Measurements from ENCODE around the gene DOCK6.

Gene DOCK6, protein sequence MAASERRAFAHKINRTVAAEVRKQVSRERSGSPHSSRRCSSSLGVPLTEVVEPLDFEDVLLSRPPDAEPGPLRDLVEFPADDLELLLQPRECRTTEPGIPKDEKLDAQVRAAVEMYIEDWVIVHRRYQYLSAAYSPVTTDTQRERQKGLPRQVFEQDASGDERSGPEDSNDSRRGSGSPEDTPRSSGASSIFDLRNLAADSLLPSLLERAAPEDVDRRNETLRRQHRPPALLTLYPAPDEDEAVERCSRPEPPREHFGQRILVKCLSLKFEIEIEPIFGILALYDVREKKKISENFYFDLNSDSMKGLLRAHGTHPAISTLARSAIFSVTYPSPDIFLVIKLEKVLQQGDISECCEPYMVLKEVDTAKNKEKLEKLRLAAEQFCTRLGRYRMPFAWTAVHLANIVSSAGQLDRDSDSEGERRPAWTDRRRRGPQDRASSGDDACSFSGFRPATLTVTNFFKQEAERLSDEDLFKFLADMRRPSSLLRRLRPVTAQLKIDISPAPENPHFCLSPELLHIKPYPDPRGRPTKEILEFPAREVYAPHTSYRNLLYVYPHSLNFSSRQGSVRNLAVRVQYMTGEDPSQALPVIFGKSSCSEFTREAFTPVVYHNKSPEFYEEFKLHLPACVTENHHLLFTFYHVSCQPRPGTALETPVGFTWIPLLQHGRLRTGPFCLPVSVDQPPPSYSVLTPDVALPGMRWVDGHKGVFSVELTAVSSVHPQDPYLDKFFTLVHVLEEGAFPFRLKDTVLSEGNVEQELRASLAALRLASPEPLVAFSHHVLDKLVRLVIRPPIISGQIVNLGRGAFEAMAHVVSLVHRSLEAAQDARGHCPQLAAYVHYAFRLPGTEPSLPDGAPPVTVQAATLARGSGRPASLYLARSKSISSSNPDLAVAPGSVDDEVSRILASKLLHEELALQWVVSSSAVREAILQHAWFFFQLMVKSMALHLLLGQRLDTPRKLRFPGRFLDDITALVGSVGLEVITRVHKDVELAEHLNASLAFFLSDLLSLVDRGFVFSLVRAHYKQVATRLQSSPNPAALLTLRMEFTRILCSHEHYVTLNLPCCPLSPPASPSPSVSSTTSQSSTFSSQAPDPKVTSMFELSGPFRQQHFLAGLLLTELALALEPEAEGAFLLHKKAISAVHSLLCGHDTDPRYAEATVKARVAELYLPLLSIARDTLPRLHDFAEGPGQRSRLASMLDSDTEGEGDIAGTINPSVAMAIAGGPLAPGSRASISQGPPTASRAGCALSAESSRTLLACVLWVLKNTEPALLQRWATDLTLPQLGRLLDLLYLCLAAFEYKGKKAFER (N-terminal part only)

DNA sequence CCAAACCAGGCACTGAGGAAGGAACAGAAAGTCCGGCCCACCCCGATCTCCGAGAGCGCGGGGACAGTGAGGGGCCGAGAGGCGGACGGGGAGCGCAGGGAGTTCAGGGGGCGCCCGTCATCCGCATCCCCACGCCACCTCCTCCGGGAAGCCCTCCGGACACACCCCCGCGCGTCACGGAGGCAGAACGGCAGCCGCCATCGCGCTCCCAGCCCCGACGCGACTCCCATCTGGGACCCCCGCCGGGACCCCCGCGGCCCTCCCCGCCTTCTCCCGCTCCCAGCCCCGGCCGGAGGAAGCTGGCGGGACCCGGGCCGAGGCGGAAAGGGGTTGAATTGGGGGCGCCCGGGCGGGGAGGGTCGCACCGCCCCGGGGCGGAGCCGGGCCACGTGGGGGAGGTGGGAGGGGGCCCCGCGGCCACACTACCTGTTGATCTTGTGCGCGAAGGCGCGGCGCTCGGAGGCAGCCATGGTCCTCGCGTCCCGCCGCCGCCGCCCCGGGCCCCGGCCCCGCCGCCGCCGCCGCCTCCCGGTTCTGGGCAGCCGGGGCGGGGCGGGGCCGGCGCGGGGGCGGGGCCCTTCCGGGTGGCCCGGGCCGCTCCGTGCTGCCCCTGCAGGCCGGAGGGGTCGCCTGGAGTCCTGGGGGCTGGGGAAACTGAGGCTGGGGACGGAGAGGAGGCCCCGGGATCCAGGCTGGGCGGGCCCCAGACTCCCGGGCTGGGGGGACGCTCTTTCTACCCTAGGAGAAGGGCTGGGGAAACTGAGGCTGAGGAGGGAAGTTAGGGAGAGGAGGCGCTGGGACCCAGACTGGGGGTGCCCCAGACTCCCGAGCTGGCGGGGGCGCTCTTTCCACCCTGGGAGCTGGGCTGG, at the start of gene DOCK6:
TSS of gene DOCK6 (minus strand) at position 554 of the 869 bp plus-strand sequence. CDS start at position 470, 84 bp downstream.
- DNase-seq (ENCODE audit: low spot score): no peak

DNA sequence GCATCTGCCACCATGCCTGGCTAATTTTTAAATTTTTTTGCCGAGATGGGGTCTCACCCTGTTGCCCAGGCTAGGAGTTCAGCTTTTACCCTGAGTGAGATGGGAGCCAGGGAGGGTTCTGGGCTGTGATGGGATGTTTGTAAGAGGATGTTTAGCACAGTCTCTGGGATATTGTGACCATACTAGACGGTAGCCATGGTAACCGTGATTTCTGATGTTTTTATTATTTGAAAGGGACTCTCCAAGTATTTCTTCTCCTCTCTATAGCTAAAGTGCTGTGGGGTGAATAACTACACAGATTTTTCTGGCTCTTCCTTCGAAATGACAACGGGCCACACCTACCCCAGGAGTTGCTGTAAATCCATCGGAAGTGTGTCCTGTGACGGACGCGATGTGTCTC, 44.0 kb upstream of the DOCK6 start:
- DNase-seq (ENCODE audit: low spot score): no peak

DNA sequence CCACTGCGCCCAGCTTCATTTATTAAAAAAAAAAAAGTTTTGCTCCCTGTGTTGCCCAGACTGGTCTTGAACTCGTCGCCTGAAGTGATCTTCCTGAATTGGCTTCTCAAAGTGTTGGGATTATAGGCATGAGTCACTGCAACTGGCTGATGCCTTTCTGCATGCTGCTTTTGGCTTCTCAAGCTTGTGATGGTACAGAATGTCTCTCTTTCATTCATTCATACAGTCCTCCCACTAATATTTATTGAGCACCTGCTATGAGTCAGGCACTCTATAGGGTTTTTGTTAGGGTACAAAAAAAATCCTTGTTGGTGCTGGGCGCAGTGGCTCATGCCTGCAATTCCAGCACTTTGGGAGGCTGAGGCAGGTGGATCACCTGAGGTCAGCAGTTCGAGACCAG, 42.6 kb upstream of the DOCK6 start:
- peak; percentile 20 for DNase-seq (ENCODE audit: low spot score)

DNA sequence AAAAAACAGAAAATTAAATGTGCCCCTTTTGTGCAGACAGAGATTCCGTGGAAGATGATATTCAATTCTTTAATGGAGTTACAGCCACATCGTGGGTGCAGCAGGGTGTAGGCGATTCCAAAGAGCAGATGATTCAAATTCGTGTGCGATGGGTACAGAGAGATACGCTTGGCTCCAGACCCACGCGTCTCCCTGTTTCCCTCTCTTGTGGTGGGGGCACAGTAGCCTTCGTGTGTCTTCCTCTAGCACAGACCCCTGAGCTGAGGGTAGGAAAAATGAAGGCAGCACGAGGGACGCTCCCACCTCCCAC, 38.4 kb upstream of the DOCK6 start:
- DNase-seq (ENCODE audit: low spot score): no peak

DNA sequence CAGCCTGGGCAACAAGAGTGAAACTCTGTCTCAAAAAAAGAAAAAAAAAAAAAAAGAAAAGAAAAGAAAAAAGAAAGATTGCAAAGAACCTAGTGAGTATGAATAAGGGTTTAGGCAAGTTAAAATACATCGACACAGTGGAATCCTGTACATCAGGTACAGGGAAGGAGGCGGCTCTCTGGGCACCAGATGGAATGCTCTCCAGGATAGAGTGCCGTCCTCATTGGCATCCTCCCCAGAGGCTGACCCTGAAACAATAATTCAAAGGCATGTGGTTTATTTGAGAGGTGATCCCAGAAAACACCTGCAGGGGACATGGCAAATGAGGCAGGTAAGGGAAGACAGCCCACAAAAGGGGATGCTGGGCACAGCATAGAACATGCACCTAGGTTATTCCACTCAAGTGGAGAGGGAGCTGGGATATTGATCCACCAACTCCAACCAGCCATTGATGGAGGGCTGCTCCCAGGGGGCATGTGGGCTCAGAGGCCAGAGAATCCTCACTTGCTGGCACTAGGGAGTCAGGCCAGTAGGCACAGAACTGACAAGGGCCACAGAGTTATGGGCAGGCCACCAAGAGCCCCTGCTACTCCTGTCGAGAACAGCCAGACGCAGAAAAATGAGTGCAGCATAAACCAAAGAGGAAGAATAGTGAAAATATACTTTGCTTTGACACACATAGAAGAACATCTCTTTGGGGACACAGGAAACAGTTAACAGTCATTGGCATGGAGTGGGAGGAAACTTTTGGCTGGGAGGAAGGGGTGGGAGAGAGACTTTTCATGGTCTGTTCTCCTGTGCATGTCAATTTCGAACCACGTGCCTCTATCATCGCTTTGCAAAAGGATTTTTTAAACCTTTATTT, 37.9 kb upstream of the DOCK6 start:
- DNase-seq (ENCODE audit: low spot score): no peak

DNA sequence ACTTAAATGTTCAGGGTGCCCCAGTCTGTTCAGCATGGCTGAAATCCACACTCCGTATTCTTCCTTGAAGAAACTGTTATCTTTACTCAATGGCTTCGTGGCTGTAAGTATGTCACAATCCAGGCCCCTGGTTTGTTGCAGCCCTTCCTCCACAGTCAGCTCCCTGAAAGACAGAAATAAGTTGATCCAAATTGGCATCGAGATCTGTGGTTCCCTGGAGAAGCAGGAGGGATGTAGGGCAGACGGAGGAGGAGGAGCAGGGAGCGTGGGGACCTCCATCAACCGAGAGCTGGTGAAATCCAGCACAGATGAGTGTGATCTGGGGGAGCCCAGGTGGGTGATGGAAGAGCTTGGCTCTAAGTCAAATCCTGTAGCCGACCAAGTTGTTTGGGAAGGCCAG, 33.9 kb upstream of the DOCK6 start:
- DNase-seq (ENCODE audit: low spot score): no peak

DNA sequence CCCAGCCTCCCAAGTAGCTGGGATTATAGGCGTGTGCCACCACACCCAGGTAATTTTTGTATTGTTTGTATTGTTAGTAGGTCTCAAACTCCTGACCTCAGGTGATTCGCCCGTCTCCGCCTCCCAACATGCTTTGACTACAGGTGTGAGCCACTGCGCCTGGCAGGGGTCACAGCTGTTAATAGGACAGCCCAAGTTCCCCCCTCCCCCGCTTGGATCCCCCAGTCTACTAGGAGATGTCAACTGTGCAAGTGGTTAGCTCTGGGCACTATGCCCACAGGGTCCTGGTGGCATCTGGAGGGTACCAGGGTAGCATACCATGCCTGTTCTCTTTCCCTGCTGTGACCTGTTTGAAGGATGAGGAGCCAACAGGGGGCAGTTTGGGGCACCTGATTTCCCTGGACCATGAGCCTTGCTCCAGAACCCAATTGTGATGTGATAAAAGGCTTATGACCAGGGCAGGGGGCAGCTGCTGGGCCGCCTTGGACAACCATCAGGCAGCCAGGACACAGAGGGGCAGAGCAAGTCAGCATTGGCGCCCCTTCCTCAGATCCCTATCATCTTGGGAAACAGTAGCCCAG, 33.4 kb upstream of the DOCK6 start, which contains the start of gene TSPAN16:
TSS of gene TSPAN16 (plus strand) at position 496 of the 581 bp plus-strand sequence. CDS start 138 bp downstream, outside the sequence.
- DNase-seq (ENCODE audit: low spot score): no peak

DNA sequence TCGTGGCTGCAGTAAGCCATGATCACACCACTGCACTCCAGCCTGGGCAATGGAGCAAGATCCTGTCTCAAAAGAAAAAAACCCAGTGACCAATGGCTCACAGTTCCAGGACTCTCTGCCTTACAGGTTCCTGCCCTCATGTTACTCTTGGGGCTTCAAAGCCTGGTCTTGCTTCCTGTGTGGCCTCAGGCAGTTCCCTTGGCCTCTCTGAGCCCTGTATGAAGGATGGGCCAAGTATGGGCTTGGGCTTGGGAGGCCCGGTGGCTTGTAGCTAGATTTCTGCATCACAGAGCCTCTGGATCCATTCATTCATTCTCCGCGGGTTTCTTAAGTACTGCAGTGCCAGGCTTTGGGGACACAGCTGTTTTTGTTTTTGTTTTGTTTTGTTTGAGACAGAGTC, 32.9 kb upstream of the DOCK6 start:
- DNase-seq (ENCODE audit: low spot score): no peak

DNA sequence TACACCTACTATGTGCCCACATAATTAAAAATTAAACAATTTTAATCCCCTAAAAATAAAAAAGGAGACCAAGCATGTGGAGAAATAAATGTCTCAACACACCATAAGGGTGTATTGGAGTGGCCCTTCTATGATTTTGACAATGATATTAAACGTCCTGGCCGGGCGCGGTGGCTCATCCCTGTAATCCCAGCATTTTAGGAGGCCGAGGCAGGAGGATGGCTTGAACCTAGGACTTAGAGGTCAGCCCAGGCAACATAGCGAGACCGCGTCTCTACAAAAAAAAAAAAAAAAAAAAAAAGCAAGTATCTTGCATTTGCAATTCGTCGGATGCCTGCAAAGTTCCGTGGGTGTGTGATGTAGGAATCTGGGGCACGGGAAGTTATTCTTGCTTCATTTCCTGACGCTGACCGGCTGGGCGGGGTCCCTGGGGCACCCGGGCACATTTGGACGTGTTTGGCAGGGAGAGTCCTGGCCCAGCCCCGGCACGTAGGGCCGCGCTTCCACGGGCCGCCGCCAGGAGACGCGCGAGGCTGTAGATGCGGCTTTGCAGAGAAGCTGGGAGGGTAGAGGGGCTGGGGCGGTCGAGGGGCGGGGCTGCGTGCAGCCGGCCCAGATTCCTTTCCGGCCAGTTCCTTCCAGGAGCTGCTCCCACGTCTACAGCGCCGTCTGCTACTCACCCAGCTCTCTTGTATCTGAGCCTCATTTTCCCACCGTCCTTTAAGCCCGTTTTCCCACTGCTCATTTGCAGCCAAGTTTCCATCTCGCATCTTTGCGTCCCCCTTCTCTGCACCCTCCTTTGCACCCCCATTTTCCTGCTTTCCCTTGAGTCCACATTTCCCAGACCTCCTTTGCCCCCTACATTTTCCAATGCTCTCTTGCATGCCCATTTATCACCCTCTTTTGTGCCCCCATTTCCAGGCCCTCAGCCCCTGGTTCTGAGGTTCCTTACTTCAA, 31.4 kb upstream of the DOCK6 start:
- DNase-seq (ENCODE audit: low spot score): peak; percentile 81

DNA sequence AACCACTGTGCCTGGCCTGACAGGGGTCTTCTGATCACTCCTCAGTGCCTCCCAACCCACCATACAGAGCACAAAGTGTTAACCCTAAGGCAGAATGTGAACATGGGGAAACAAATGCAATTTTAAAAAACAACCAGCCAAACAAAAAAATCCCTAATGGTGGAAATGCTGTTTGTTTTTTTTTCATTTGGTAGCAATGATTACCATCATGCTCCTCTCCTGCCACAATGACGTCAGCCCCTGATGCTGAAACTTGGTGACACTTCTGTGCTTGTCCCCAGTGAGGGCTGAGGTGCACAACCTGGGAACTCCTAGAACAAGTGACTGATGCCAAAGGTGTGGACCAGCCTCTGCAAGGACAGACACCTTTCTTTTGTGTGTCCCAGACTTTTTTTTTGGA, 29.7 kb upstream of the DOCK6 start:
- DNase-seq (ENCODE audit: low spot score): no peak

DNA sequence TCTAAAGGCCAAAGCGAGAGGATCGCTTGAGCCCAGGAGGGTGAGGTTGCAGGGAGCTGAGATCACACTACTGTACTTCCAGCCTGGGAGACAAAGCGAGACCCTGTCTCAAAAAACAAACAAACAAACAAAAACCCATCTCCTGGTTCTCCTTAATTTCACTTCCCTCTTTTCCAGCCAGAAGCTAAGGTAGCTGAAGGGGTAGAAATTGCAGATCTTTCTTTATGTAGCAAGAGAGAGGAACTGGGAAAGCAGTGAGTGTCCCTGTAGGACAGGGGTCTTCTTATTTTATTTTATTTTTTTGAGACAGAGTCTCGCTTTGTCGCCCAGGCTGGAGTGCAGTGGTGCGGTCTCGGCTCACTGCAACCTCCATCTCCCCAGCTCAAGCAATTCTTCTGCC, 29.1 kb upstream of the DOCK6 start:
- no peak for DNase-seq (ENCODE audit: low spot score)

DNA sequence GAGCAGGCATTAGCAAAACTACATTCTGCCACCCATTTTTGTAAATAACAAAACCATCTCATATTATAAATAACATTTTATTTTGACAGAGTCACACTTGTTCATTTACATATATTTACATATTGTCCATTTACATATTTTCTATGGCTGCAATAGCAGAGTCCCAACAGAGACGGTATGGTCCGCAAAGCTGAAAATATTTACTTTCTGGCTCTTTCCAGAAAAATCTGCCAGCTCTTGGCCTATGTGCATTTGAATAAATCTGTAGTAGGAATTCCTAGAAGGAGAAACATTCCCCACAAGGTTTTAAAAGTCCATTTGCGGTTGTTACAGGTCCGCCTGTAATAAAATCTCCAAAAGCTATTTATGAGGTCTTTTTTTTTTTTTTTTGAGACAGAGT, 27.9 kb upstream of the DOCK6 start:
- DNase-seq (ENCODE audit: low spot score): no peak

DNA sequence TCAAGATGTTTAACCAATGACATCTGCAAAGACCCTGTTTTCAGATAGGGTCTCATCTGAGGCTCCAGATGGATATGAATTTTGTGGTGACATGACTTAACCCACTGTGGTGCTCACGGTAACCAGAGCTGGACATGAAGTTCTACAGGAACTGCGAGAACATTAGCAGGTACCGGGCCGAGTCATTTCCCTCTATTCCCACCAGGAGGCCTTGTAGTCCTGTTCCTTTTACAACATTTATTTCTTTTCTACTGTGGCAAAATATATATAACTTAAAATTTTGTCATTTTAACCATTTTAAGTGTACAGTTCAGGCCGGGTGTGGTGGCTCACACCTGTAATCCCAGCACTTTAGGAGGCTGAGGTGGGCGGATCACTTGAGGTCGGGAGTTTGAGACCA, 26.0 kb upstream of the DOCK6 start:
- no peak for DNase-seq (ENCODE audit: low spot score)

DNA sequence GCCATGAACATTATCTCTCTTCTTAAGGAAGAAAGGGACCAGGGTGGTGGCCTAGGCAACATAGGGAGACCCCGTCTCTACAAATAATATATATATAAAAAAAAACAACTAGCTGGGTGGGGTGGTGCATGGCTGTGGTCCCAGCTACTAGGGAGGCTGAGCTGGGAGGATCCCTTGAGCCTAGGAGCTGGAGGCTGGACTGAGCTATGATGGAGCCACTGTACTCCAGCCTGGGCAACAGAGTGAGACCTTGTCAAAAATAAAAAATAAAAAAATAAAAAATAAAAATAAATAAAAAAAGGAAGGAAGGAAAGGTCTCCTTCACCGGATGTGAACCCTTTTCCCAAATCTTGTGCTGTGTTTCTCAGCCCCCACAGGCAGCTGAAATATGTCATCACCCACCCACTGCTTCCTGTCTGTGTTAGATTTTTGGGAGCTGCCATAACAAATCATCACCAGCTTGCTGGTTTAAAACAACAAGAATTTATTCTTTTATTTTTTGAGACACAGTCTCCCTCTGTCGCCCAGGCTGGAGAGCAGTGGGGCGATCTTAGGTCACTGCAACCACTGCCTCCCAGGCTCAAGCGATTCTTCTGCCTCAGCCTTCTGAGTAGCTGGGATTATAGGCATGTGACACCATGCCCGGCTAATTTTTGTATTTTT, 24.1 kb upstream of the DOCK6 start:
- DNase-seq (ENCODE audit: low spot score): peak; percentile 50

DNA sequence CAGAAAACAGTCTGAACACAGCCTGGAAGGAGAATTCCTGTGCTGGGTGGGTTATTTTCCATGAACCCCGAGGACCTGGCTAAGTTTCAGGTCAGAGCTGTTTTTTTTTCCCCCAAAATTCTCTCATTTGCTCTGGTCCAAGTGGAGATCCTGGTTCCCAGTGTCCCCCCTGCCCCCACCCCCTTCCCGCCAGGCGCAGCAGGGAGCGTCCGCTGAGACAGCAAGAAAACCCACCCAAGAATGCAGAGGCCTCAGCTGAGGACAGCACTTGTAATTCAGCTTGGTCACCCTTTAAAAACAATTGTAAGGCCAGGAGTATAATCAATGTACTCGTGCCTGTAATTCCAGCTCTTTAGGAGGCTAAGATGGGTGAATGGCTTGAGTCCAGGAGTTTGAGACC, 22.2 kb upstream of the DOCK6 start:
- no peak for DNase-seq (ENCODE audit: low spot score)

DNA sequence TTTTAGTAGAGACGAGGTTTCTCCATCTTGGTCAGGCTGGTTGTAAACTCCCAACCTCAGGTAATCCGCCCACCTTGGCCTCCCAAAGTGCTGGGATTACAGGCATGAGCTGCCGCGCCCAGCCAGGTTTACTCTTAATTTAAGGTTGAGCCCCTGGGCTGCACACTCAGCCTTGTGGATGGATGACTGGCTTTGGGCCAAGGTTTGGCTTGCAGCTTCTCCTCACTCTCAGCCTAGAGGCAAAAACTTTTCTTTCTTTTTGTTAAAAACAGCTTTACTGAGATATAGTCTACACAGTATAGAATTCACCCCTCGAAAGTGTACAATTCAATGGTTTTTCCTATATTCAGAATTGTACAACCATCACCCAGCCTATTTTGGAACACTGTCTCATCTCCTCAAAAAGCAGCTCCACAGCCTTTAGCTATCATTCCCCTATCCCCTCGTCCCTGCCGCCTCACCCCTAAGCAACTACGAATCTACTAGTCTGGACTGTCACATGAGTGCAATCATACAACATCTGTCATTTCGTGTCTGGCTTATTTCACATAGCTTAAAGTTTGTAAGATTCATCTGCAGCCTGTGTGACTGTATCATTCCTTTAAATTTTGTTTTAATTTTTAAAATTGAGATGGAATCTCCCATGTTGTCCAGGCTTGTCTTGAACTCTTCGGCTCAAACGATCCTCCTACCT, 19.2 kb upstream of the DOCK6 start:
- no peak for DNase-seq (ENCODE audit: low spot score)

DNA sequence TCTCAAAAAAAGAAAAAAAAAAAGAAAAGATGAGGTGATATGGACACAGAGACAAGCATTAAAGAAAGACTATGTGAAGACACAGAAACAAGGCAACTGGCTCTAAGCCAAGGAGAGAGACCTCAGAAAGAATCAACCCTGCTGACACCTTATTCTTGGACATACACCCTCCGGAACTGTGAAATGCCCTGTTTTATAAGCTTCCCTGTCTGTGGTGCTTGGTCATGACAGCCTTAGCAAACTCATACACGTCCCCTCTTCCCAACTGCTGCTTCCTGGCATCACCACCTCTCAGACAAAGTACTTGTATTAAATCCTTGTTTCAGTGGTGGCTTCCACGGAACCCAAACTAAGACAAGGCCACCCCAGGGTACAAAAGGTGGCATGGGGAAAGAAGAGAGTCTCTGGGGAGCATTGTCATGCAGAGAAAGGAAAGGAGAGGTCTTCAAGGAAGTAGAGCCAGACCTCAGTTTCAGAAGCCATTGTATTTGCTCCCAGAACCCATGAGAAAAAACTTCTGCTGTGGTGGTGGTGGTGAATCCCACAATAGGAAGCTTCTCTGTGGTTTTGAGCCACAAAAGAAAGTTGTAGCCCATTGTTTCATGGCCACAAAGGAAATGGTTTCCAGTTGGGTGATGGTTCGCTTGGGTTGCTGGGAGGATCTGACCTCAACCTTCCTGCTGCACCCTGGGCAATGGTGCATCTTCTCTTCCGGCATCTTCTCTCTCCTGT, 17.3 kb upstream of the DOCK6 start:
- DNase-seq (ENCODE audit: low spot score): no peak
